Glomerular visceral epithelial cell (primary cell): ENCODE measurements around the gene VSNL1.

ENCODE experiments used
- DNase-seq: peaks from one replicate; pipeline ENCODE4 v3.0.0-alpha.2; 2016; ENCODE audit errors: extremely low spot score

VSNL1 gene

GRCh38 chr2:17540093-17540812, at the start of gene VSNL1:
TSS of gene VSNL1 (plus strand) at chr2:17540696. CDS start at chr2:17592075, 51,379 bp downstream.
- DNase-seq, result peak; percentile 94

- DNase-seq, result no peak
These were observed 44.9 kb upstream of the VSNL1 start for GRCh38 chr2:17495590-17495989.

GRCh38 chr2:17497718-17498117, 42.8 kb upstream of the VSNL1 start:
- DNase-seq, result no peak

GRCh38 chr2:17506736-17507616, 33.5 kb upstream of the VSNL1 start:
- no peak for DNase-seq

GRCh38 chr2:17515652-17516051, 24.8 kb upstream of the VSNL1 start:
- no peak for DNase-seq

- DNase-seq, result no peak
These were observed 22.9 kb upstream of the VSNL1 start for GRCh38 chr2:17517481-17518211.

GRCh38 chr2:17518212-17519154, 22.0 kb upstream of the VSNL1 start, which contains the start of gene RAD51AP2:
TSS of gene RAD51AP2 (minus strand) at chr2:17518440. CDS start at chr2:17518415, 25 bp downstream.
- peak; percentile 86 for DNase-seq

- no peak for DNase-seq
These were observed 21.0 kb upstream of the VSNL1 start for GRCh38 chr2:17519486-17519885.

GRCh38 chr2:17520761-17521160, 19.7 kb upstream of the VSNL1 start:
- no peak for DNase-seq

- no peak for DNase-seq
These were observed 18.9 kb upstream of the VSNL1 start for GRCh38 chr2:17521621-17522020.

GRCh38 chr2:17522303-17522702, 18.2 kb upstream of the VSNL1 start:
- DNase-seq, result no peak

- DNase-seq, result no peak
These were observed 10.7 kb upstream of the VSNL1 start for GRCh38 chr2:17529771-17530170.

- DNase-seq, result no peak
These were observed 7.0 kb upstream of the VSNL1 start for GRCh38 chr2:17533546-17533945.

GRCh38 chr2:17536416-17536815, 4.1 kb upstream of the VSNL1 start:
- no peak for DNase-seq

- no peak for DNase-seq
These were observed 2.3 kb upstream of the VSNL1 start for GRCh38 chr2:17538022-17538843.

- peak; percentile 77 for DNase-seq
These were observed 1.5 kb upstream of the VSNL1 start for GRCh38 chr2:17538844-17539554.

GRCh38 chr2:17539611-17540092, 844 bp upstream of the VSNL1 start:
- DNase-seq, result peak; percentile 54

GRCh38 chr2:17540813-17541530, 476 bp downstream of the VSNL1 start:
- DNase-seq, result no peak

- DNase-seq, result no peak
These were observed 1.0 kb downstream of the VSNL1 start for GRCh38 chr2:17541531-17541950.
